HEK293 (cell line): ENCODE data around the gene DENND5A.
"Not testable (repeated sequence)": the region's sequence is repeated elsewhere in the genome, so short reads cannot be mapped to it uniquely, and the experiment has no call there.

Source experiments
- CTCF ChIA-PET: fragments of 350-600 bp; formaldehyde crosslinking; extraction: SDS; loops from one replicate; lab custom pipeline; 2021; ENCODE audit warnings: antibody characterized with exemption; lab: Yijun Ruan, JAX
- POLR2A ChIA-PET: fragments of 300-600 bp; formaldehyde crosslinking; extraction: SDS; loops from one replicate; lab custom pipeline; 2020; ENCODE audit warnings: antibody characterized with exemption, inconsistent platforms; lab: Yijun Ruan, JAX
- H3K27ac ChIP-seq: fragments of 200-500 bp; sonication (Bioruptor generic); 2 replicates; pipeline ENCODE4 v1.5.1; 2014; ENCODE audit warnings: low read depth, low read length, control low read depth, inconsistent platforms; ENCODE audit errors: extremely low read depth
- H3K36me3 ChIP-seq, 2 experiments: fragments of 200-500 bp in 1 of 2; sonication (Bioruptor generic) in 1 of 2; 1 replicate in 1 of 2; 2 replicates in 1 of 2; pipeline ENCODE4 v1.5.1; 2014 to 2017; ENCODE audit warnings: inconsistent platforms in 2 of 2, low read length in 2 of 2; ENCODE audit not compliant: control insufficient read depth in 2 of 2, insufficient read depth in 1 of 2
- H3K4me1 ChIP-seq: fragments of 200-500 bp; sonication (Bioruptor generic); 2 replicates; pipeline ENCODE4 v1.5.1; 2014; ENCODE audit warnings: mild to moderate bottlenecking, low read length, inconsistent platforms; ENCODE audit not compliant: control insufficient read depth, insufficient read depth
- H3K4me3 ChIP-seq: 2 replicates; pipeline ENCODE4 v1.5.1; 2011; ENCODE audit warnings: low read depth, mild to moderate bottlenecking, control low read depth, low read length, moderate library complexity
- H3K9me3 ChIP-seq: fragments of 200-500 bp; sonication (Bioruptor generic); 2 replicates; pipeline ENCODE4 v1.5.1; 2014; ENCODE audit warnings: low read depth, low read length, inconsistent platforms; ENCODE audit not compliant: control insufficient read depth, insufficient read depth
- GLI4 ChIP-seq: fragments of 450-650 bp; formaldehyde crosslinking; IDR thresholded peaks from 2 replicates; pipeline ENCODE4 v1.5.1; 2016; ENCODE audit warnings: missing biosample characterization, missing genetic modification characterization
- GLIS1 ChIP-seq: fragments of 450-650 bp; formaldehyde crosslinking; IDR thresholded peaks from 2 replicates; pipeline ENCODE4 v1.5.1; 2016; ENCODE audit warnings: missing biosample characterization, missing genetic modification characterization
- HOXA7 ChIP-seq: sonication (generic); formaldehyde crosslinking; IDR thresholded peaks from 2 replicates; pipeline ENCODE4 v1.8.1; 2022; ENCODE audit warnings: missing genetic modification reagents, borderline replicate concordance
- KLF7 ChIP-seq: fragments of 450-650 bp; formaldehyde crosslinking; IDR thresholded peaks from 2 replicates; pipeline ENCODE4 v1.5.1; 2016; ENCODE audit warnings: missing biosample characterization, missing genetic modification characterization, borderline replicate concordance
- MEIS1 ChIP-seq: sonication (generic); formaldehyde crosslinking; IDR thresholded peaks from 2 replicates; pipeline ENCODE4 v1.8.1; 2022; ENCODE audit warnings: missing genetic modification reagents, mild to moderate bottlenecking, borderline replicate concordance
- SP2 ChIP-seq: fragments of 450-650 bp; formaldehyde crosslinking; IDR thresholded peaks from 2 replicates; pipeline ENCODE4 v1.5.1; 2016; ENCODE audit warnings: missing biosample characterization, missing genetic modification characterization
- ZBTB17 ChIP-seq: fragments of 450-650 bp; formaldehyde crosslinking; IDR thresholded peaks from 2 replicates; pipeline ENCODE4 v1.5.1; 2016; ENCODE audit warnings: missing biosample characterization, missing genetic modification characterization
- ZNF114 ChIP-seq: fragments of 450-650 bp; formaldehyde crosslinking; IDR thresholded peaks from 2 replicates; pipeline ENCODE4 v1.5.0; 2017; ENCODE audit warnings: missing biosample characterization, missing genetic modification characterization
- ZNF16 ChIP-seq: fragments of 450-650 bp; formaldehyde crosslinking; IDR thresholded peaks from 2 replicates; pipeline ENCODE4 v1.5.1; 2016; ENCODE audit warnings: low read depth, missing biosample characterization, missing genetic modification characterization
- ZNF175 ChIP-seq: fragments of 450-650 bp; formaldehyde crosslinking; IDR thresholded peaks from 2 replicates; pipeline ENCODE4 v1.5.1; 2016; ENCODE audit warnings: missing biosample characterization, missing genetic modification characterization
- ZNF19 ChIP-seq: fragments of 450-650 bp; formaldehyde crosslinking; IDR thresholded peaks from 2 replicates; pipeline ENCODE4; 2016; ENCODE audit warnings: missing biosample characterization, missing genetic modification characterization, low read depth
- ZNF266 ChIP-seq: fragments of 450-650 bp; formaldehyde crosslinking; IDR thresholded peaks from 2 replicates; pipeline ENCODE4 v1.5.1; 2016; ENCODE audit warnings: missing biosample characterization, missing genetic modification characterization, low read depth
- ZNF549 ChIP-seq: fragments of 450-650 bp; IDR thresholded peaks from 2 replicates; pipeline ENCODE4 v1.5.1; 2018; ENCODE audit warnings: missing biosample characterization, missing genetic modification characterization, mild to moderate bottlenecking, inconsistent platforms, moderate library complexity
- ZNF660 ChIP-seq: fragments of 450-650 bp; IDR thresholded peaks from 2 replicates; pipeline ENCODE4 v1.5.1; 2018; ENCODE audit warnings: missing biosample characterization, mild to moderate bottlenecking, missing genetic modification characterization
- ZNF707 ChIP-seq: fragments of 450-650 bp; formaldehyde crosslinking; IDR thresholded peaks from 2 replicates; pipeline ENCODE4 v1.5.1; 2016; ENCODE audit warnings: missing biosample characterization, missing genetic modification characterization
- TF ChIP-seq, protein P1 (sequence below): fragments of 450-650 bp; IDR thresholded peaks from 2 replicates; pipeline ENCODE4 v1.5.1; 2018; ENCODE audit warnings: missing biosample characterization, mild to moderate bottlenecking, missing genetic modification characterization
- TF ChIP-seq, protein P2 (sequence below): fragments of 450-650 bp; formaldehyde crosslinking; IDR thresholded peaks from 2 replicates; pipeline ENCODE4 v1.5.1; 2017; ENCODE audit warnings: missing biosample characterization, mild to moderate bottlenecking, missing genetic modification characterization, moderate library complexity
- TF ChIP-seq, protein P3 (sequence below): sonication (generic); formaldehyde crosslinking; IDR thresholded peaks from 2 replicates; pipeline ENCODE4 v1.8.1; 2022; ENCODE audit warnings: mild to moderate bottlenecking, moderate library complexity, missing genetic modification reagents
- TF ChIP-seq, protein P4 (sequence below): fragments of 450-650 bp; formaldehyde crosslinking; IDR thresholded peaks from 2 replicates; pipeline ENCODE4 v1.5.1; 2017; ENCODE audit warnings: missing biosample characterization, missing genetic modification characterization

DENND5A gene

DNA sequence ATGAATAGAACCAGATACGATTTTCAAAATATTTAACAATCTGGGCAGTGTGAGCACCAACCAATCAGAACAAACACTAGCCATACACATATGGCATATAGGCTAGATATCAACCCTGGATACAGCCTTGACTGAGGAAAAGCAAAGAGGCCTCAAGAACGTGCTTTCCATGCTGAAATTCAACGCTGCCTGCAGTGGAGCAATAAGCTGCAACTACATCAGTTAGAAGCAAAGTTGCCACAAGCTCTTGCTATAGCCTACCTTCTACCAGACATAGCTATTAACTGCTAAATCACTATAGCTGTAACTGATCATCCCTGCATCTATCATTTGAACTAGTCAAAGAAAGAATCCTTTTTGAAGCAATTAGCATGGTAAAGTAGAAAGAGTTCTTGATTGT is 42.5 kb downstream of the DENND5A start:
- CTCF ChIA-PET: interaction anchor here (0.5 kb wide), 1 partner anchor 854 kb away, joined by 3 read pairs; no protein-coding TSS in a partner anchor
- TF ChIP-seq KLF7: no peak
- TF ChIP-seq, protein P1, sequence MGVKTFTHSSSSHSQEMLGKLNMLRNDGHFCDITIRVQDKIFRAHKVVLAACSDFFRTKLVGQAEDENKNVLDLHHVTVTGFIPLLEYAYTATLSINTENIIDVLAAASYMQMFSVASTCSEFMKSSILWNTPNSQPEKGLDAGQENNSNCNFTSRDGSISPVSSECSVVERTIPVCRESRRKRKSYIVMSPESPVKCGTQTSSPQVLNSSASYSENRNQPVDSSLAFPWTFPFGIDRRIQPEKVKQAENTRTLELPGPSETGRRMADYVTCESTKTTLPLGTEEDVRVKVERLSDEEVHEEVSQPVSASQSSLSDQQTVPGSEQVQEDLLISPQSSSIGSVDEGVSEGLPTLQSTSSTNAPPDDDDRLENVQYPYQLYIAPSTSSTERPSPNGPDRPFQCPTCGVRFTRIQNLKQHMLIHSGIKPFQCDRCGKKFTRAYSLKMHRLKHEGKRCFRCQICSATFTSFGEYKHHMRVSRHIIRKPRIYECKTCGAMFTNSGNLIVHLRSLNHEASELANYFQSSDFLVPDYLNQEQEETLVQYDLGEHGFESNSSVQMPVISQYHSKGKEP (tag by site-specific recombination): peak; percentile 46; the same call in 1 of the 2 replicates
- TF ChIP-seq, protein P2, sequence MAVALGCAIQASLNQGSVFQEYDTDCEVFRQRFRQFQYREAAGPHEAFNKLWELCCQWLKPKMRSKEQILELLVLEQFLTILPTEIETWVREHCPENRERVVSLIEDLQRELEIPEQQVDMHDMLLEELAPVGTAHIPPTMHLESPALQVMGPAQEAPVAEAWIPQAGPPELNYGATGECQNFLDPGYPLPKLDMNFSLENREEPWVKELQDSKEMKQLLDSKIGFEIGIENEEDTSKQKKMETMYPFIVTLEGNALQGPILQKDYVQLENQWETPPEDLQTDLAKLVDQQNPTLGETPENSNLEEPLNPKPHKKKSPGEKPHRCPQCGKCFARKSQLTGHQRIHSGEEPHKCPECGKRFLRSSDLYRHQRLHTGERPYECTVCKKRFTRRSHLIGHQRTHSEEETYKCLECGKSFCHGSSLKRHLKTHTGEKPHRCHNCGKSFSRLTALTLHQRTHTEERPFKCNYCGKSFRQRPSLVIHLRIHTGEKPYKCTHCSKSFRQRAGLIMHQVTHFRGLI: no peak
- no peak for TF ChIP-seq ZNF660
- 0 out of 2 replicates have a peak, but pooled peaks have one; percentile 26 for TF ChIP-seq ZBTB17 (tag by site-specific recombination)
- TF ChIP-seq ZNF175 (tag by site-specific recombination): no peak
- TF ChIP-seq ZNF114 (tag by site-specific recombination): no peak
- no peak for TF ChIP-seq ZNF549 (tag by site-specific recombination)
- TF ChIP-seq HOXA7 (CRISPR knock-in tag): no peak
- Histone ChIP-seq H3K36me3 (no peaks in the 10 kb centered on the region), H3K9me3 (no peaks in the 10 kb centered on the region), H3K4me1 (no peaks in the 10 kb centered on the region), H3K4me3 (no peak overlapping the region), H3K27ac (no peak overlapping the region)
- POLR2A ChIA-PET: no interaction called here

DNA sequence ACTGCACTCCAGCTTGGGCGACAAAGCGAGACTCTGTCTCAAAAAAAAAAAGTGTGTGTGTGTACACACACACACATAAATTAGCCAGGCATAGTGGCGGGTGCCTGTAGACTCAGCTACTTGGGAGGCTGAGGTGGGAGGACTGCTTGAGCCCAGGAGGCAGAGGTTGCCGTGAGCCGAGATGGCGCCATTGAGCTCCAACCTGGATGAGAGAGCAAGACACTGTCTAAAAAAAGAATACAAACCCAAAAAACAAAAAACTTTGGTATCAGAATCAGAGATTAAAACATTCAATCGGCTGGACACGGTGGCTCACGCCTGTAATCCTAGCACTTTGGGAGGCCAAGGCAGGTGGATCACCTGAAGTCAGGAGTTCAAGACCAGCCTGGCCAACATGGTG is 44.3 kb downstream of the DENND5A start:
- H3K27ac ChIP-seq, POLR2A ChIA-PET: not testable (repeated sequence)
- CTCF ChIA-PET: interaction anchor here (0.6 kb wide), 3 partner anchors 73 to 700 kb away, joined by 3 read pairs; no protein-coding TSS in a partner anchor

DNA sequence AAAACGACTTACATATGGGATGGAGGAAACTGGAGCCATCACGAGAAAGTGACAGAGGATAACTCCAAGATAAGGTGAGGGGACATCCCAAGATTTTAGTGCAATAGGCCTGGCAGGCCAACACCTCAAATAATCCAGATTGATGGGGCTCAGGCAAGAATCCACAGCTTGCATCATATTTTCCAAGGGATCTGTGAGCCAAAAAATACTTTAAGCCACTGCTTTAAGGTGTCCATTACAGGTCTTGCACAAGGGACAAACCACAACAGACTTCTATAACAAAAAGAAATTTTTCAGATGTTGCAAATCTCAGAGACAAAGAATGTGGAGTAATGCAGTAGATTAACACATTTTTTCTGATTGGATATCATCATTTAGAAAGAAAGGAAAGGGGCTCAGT is 45.6 kb downstream of the DENND5A start:
- no peaks in the 10 kb centered on the region for H3K9me3 ChIP-seq
- POLR2A ChIA-PET: no interaction called here
- TF ChIP-seq ZNF707 (tag by site-specific recombination): no peak
- no peak for TF ChIP-seq SP2 (tag by site-specific recombination)
- TF ChIP-seq ZNF266 (tag by site-specific recombination): 0 out of 2 replicates have a peak, but pooled peaks have one; percentile 40
- TF ChIP-seq ZNF114 (tag by site-specific recombination): no peak
- no peak for TF ChIP-seq ZNF19 (tag by site-specific recombination)
- no peak for TF ChIP-seq GLI4 (tag by site-specific recombination)
- TF ChIP-seq ZNF16 (tag by site-specific recombination): no peak
- TF ChIP-seq, protein P3, sequence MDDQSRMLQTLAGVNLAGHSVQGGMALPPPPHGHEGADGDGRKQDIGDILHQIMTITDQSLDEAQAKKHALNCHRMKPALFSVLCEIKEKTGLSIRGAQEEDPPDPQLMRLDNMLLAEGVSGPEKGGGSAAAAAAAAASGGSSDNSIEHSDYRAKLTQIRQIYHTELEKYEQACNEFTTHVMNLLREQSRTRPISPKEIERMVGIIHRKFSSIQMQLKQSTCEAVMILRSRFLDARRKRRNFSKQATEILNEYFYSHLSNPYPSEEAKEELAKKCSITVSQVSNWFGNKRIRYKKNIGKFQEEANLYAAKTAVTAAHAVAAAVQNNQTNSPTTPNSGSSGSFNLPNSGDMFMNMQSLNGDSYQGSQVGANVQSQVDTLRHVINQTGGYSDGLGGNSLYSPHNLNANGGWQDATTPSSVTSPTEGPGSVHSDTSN (CRISPR knock-in tag): no peak
- no peak for TF ChIP-seq GLIS1 (tag by site-specific recombination)
- TF ChIP-seq MEIS1 (CRISPR knock-in tag): no peak
- TF ChIP-seq ZNF175 (tag by site-specific recombination): no peak
- TF ChIP-seq, protein P4, sequence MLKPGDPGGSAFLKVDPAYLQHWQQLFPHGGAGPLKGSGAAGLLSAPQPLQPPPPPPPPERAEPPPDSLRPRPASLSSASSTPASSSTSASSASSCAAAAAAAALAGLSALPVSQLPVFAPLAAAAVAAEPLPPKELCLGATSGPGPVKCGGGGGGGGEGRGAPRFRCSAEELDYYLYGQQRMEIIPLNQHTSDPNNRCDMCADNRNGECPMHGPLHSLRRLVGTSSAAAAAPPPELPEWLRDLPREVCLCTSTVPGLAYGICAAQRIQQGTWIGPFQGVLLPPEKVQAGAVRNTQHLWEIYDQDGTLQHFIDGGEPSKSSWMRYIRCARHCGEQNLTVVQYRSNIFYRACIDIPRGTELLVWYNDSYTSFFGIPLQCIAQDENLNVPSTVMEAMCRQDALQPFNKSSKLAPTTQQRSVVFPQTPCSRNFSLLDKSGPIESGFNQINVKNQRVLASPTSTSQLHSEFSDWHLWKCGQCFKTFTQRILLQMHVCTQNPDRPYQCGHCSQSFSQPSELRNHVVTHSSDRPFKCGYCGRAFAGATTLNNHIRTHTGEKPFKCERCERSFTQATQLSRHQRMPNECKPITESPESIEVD (tag by site-specific recombination): peak; percentile 68
- CTCF ChIA-PET: no interaction called here
- no peaks in the 10 kb centered on the region; the same call in 1 of the 2 replicates for H3K4me1 ChIP-seq
- no peaks in the 10 kb centered on the region for H3K36me3 ChIP-seq
- H3K4me3 ChIP-seq: no peak overlapping the region
- H3K27ac ChIP-seq: no peak overlapping the region

More for the DNA sequence above, 44.3 kb downstream of the DENND5A start:
- not testable (repeated sequence) for H3K4me3 ChIP-seq, H3K4me1 ChIP-seq, H3K9me3 ChIP-seq, H3K36me3 ChIP-seq
